Heart left ventricle (tissue), 16 donors: ENCODE measurements around the gene ASF1B. TPM values are rescaled to one million over a fixed set of nuclear protein-coding genes. Genes with fewer than 3 reads are reported as not detected.
A peak's percentile ranks its signal among the peaks of the same experiment; 100 is the strongest.

ENCODE experiments used
- ATAC-seq, 4 donors: fragments of 200-7000 bp; cut with Tn5 transposase; one replicate each; pipeline ENCODE4 v1.9.1; 2020 to 2022; ENCODE audit warnings: moderate library complexity in 4 of 4, mild to moderate bottlenecking in 3 of 4, moderate number of reproducible peaks in 1 of 4
- DNase-seq, 5 donors: peaks; one replicate each; pipeline ENCODE4 v3.0.0-alpha.2; 2020
- H3K27ac ChIP-seq, 12 donors: fragments of 200-600 bp; sonication (generic) in 4 of 12; one replicate each; pipeline versions ENCODE4 v1.5.0 to v1.8.0; 2016 to 2022; ENCODE audit warnings: mild to moderate bottlenecking in 2 of 12
- H3K27me3 ChIP-seq, 9 donors: fragments of 200-600 bp; sonication (generic) in 2 of 9; one replicate each; pipeline versions ENCODE4 v1.5.1 to v1.8.0; 2016 to 2022; ENCODE audit warnings: mild to moderate bottlenecking in 3 of 9
- H3K36me3 ChIP-seq, 9 donors: fragments of 200-600 bp; sonication (generic) in 2 of 9; one replicate each; pipeline versions ENCODE4 v1.5.0 to v1.8.0; 2018 to 2022; ENCODE audit warnings: mild to moderate bottlenecking in 2 of 9
- H3K4me1 ChIP-seq, 12 donors: fragments of 200-600 bp; sonication (generic) in 4 of 12; one replicate each; pipeline versions ENCODE4 v1.5.0 to v1.8.0; 2016 to 2022; ENCODE audit warnings: mild to moderate bottlenecking in 3 of 12
- H3K4me3 ChIP-seq, 12 donors: fragments of 200-600 bp; sonication (generic) in 4 of 12; one replicate each; pipeline versions ENCODE4 v1.5.0 to v1.8.0; 2017 to 2022; ENCODE audit warnings: mild to moderate bottlenecking in 9 of 12, moderate library complexity in 4 of 12
- H3K9me3 ChIP-seq, 12 donors: fragments of 200-600 bp; sonication (generic) in 4 of 12; one replicate each; pipeline versions ENCODE4 v1.5.0 to v1.8.0; 2016 to 2022; ENCODE audit warnings: mild to moderate bottlenecking in 1 of 12
- POLR2A ChIP-seq, 2 donors: fragments of 450-650 bp; IDR thresholded peaks; one replicate each; pipeline ENCODE4 v1.6.1; 2017; ENCODE audit warnings: antibody characterized with exemption in 2 of 2, mild to moderate bottlenecking in 2 of 2, moderate library complexity in 2 of 2
- WGBS, 4 donors: extraction: QIAGEN DNeasy Blood & Tissue Kit in 2 of 4; methylation state at CpG; one replicate each; pipeline versions ENCODE4 v1.1.5 to v1.1.7; 2013 to 2018; 5-methylcytosine and 5-hydroxymethylcytosine counted together
- intact Hi-C, 10 donors: fragments of 100-400 bp; cut with DNase I; formaldehyde crosslinking; loops; one replicate each; pipeline versions ENCODE4 v1.11.1 to v1.14.2; 2022
- polyA plus RNA-seq, 2 donors: library from polyadenylated mRNA; stranded (reverse); fragments of 200-250 nt; gene quantifications; one replicate each; pipeline ENCODE4 v1.2.3, GENCODE V29; 2013
- total RNA-seq, 9 donors: library from RNA; depleted of rRNA in 2 of 9; stranded (reverse); fragments of >200 nt in 2 of 9; fragmentation: NEBNext Ultra II Directional in 3 of 9; extraction: Animal tissue kit (Norgen Biotek cat#: 25700) in 3 of 9; gene quantifications; one replicate each; pipeline versions ENCODE4 v1.1.0 to v1.2.4, GENCODE V29; 2016 to 2023
- TF ChIP-seq, protein P1 (sequence below), 12 donors: fragments of 200-600 bp; sonication (generic) in 4 of 12; IDR thresholded peaks; one replicate each; pipeline versions ENCODE4 v1.5.0 to v1.8.0; 2018 to 2022; ENCODE audit warnings: antibody characterized with exemption in 12 of 12, mild to moderate bottlenecking in 5 of 12
- donor health status: ischemic (EF 13 %, LVEDD 7.1; RV severe dilation, severe dysfunction).
- donor health status: healthy with polysubstance abuse.
- donor health status: DM: no; HTN: yes; CAD: no.
- donor health status: DM: no; HTN: no; CAD: no.
- donor health status: ischemic (EF 25% LVEDD 6.9; RV normal size, moderate dysfunction).
- donor health status: ischemic (EF 25% LVEDD 5.7; RV mildly dilated, moderate dysfunction).
- donor health status: healthy.
- donor health status: DM: yes; HTN: yes; CAD: no.
- donor health status: ischemic (EF 35%, LVEDD 5.7; RV mildly dilated, moderate dysfunction).
- donor health status: nonischemic (EF 11% LVEDD 7.7; RV severe dilation, severe dysfunction).
- donor health status: DM: yes; HTN: yes; CAD: no.
- donor health status: PGD.
- donor health status: ischemic (EF 29% LVEDD 5.4; RV normal size, mild dysfunction).
- donor health status: nonischemic (EF 23%, LVEDD 6.1; RV moderate dilation, normal function).

ASF1B gene
- total and polyA plus RNA-seq, 11 donors: 0.19 to 7.0 (median 0.91) TPM

DNA sequence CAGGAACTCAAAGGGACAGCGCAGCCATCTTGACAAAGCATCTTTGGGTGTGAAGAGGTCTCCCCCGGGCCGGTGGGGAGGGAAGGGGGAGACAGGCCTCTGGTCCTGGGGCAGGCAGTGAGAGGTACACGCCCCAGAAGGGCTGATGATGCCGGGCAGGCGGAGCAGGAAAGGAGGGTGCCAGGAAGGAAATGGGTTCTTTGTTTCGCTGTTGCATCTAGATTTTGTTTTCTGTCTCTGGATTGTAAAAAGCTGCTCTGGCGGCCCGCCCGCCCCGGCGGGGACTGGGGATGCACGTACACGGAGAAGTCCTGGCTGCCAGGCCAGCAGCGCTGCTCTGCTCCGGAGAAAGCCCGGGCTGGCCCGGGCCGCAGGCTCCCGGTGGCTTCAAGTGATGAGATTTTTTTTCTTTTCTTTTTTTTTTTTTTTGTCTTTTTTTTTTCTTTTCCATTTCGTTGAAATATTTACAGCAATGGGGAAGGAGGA is 13.2 kb upstream of the ASF1B start:
- Histone ChIP-seq H3K4me1 (peaks cover 9 to 40% (median 27%) of the 10 kb centered on the region in 12 donors), H3K27me3 (no peaks in the 10 kb centered on the region), H3K9me3 (no peaks in the 10 kb centered on the region), H3K27ac (peak overlapping the region; percentile 46 to 92 (median 82)), H3K4me3 (peak overlapping the region in 9 of 12 donors; percentile 10 to 48 (median 29)), H3K36me3 (peaks cover 0 to 19% (median 9%) of the 10 kb centered on the region in 9 donors)
- intact Hi-C loops: loop anchor here (2.0 to 10.0 kb wide), 13 partner anchors 45 to 325 kb away; partner anchors contain the start of genes PTGER1 (in 3 of the 10) and ADGRL1 (in 2 of the 10)
- WGBS, 4 donors: 22 to 51% (median 39%) methylated on average over 21 of the region's 21 CpGs
- ATAC-seq: peak; percentile 33 to 78 (median 60)
- TF ChIP-seq, protein P1, sequence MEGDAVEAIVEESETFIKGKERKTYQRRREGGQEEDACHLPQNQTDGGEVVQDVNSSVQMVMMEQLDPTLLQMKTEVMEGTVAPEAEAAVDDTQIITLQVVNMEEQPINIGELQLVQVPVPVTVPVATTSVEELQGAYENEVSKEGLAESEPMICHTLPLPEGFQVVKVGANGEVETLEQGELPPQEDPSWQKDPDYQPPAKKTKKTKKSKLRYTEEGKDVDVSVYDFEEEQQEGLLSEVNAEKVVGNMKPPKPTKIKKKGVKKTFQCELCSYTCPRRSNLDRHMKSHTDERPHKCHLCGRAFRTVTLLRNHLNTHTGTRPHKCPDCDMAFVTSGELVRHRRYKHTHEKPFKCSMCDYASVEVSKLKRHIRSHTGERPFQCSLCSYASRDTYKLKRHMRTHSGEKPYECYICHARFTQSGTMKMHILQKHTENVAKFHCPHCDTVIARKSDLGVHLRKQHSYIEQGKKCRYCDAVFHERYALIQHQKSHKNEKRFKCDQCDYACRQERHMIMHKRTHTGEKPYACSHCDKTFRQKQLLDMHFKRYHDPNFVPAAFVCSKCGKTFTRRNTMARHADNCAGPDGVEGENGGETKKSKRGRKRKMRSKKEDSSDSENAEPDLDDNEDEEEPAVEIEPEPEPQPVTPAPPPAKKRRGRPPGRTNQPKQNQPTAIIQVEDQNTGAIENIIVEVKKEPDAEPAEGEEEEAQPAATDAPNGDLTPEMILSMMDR (IDR thresholded peaks at IDR 0.05): no peak
- peak; percentile 80 to 88 (median 83) for DNase-seq

DNA sequence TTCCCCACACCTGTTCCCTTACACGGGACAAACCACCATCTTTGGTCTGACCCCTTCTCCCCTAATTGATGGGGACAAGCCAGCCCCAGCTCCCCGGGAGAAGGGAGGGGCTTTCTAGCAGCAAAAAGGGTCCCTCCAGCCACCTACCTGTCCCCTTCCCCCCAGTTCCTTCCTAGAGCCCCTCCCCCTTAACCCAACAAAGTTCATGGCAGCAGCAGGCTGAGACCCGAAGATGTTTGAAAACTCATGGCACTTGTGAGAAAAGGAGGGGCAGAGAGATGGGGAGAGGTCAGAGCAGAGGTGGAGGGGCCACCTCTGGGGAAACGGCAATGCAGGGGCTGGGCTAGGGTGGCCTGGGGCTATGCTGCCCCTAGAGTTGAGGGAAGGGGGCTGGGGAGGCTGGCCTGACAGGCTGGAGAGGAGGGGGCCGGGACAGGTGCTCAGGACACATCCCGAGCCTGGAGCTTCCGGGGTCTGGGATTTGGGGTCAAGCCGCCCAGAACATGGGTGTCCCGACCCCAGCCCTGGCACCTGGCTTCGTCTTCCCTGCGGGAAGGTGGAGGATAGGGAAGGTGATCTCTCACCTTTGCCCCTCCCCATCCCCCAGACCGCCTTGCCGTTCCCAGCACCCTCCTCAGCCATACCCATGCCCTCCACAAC is 12.5 kb upstream of the ASF1B start:
- WGBS, 4 donors: 71 to 74% (median 72%) methylated on average over 13 of the region's 13 CpGs
- TF ChIP-seq, protein P1 (IDR thresholded peaks at IDR 0.05): no peak
- no peak for TF ChIP-seq POLR2A (IDR thresholded peaks at IDR 0.05)

DNA sequence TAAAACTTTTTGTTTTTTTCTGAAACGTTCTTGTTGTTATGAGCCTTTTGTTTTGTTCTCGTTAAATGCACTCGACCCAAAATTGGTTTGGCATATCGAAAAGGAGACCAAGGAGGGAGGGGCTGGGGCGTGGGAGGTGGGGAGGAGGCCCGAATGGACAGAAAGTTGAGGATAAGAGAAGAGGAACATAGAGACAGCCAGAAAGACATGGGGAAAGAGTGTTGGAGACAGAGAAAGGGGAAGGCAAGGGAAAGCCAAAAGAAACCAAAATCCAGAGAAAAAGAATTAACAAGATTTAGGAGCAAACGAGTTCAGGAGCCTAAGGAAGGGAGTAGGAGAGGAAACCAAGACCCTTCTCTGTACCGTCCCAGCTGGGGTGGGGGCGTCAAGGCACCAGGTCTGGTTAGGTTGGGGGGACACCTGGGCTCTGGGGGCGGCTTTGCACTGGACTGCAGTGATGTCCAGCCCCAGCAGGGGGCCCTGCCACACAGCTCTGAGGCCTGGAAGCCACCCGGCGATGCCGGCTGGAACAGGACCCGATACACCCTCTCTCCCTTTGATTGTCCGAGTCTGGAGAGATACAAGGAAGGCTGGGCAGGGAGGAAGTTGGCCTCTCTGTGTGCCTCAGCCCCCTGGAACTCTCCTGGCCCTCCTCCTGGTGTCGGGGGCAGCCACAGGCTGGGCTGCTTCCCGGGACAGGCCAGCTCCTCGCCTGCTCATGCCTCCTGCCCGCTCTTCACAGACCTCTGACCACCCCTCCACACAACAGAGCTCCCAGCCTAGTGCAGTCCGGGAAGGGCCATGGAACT is 11.6 kb upstream of the ASF1B start:
- intact Hi-C loops: loop anchor here (1.0 to 10.0 kb wide), 14 partner anchors 47 to 327 kb away; partner anchors contain the start of genes PTGER1 (in 3 of the 10) and ADGRL1 (in 2 of the 10)

More for the DNA sequence above, 12.5 kb upstream of the ASF1B start:
- Histone ChIP-seq H3K27ac (peak overlapping the region; percentile 46 to 92 (median 82)), H3K36me3 (peaks cover 0 to 15% (median 9%) of the 10 kb centered on the region in 9 donors), H3K9me3 (no peaks in the 10 kb centered on the region), H3K4me1 (peaks cover 9 to 40% (median 27%) of the 10 kb centered on the region in 12 donors), H3K27me3 (no peaks in the 10 kb centered on the region), H3K4me3 (peak overlapping the region in 7 of 12 donors; percentile 10 to 48 (median 29))
- DNase-seq: no peak
- intact Hi-C loops: loop anchor here (1.0 to 10.0 kb wide), 14 partner anchors 46 to 326 kb away; partner anchors contain the start of genes PTGER1 (in 3 of the 10) and ADGRL1 (in 2 of the 10)
- no peak for ATAC-seq

More for the DNA sequence above, 11.6 kb upstream of the ASF1B start:
- peak overlapping the region in 11 of 12 donors; percentile 55 to 92 (median 83) for H3K27ac ChIP-seq
- peak; percentile 71 to 89 (median 79) for DNase-seq
- H3K36me3 ChIP-seq: peaks cover 0 to 14% (median 8%) of the 10 kb centered on the region in 9 donors
- H3K9me3 ChIP-seq: no peaks in the 10 kb centered on the region
- WGBS, 4 donors: 31 to 34% (median 32%) methylated on average over 20 of the region's 20 CpGs
- peak overlapping the region in 4 of 12 donors; percentile 4 to 32 (median 10) for H3K4me3 ChIP-seq
- peaks cover 9 to 40% (median 27%) of the 10 kb centered on the region in 12 donors for H3K4me1 ChIP-seq
- no peaks in the 10 kb centered on the region for H3K27me3 ChIP-seq
- TF ChIP-seq, protein P1 (IDR thresholded peaks at IDR 0.05): peak; percentile 75 to 96 (median 88)
- TF ChIP-seq POLR2A (IDR thresholded peaks at IDR 0.05): no peak
- ATAC-seq: peak; percentile 81 to 89 (median 86)
